DOHH2 (cell line): Measurements from ENCODE around the gene AGBL4.

Experiments
- H3F3A ChIP-seq: fragments of 200-600 bp; sonication (generic), shearing (Covaris generic); 2 replicates; pipeline ENCODE4 v1.6.0; 2016; ENCODE audit warnings: antibody characterized with exemption, mild to moderate bottlenecking; ENCODE audit not compliant: control insufficient read depth, insufficient read depth
- H3K27ac ChIP-seq: fragments of 200-600 bp; sonication (generic); 2 replicates; pipeline ENCODE4 v1.5.1; 2014; ENCODE audit warnings: low read depth, mild to moderate bottlenecking, low read length, moderate library complexity
- H3K27me3 ChIP-seq: fragments of 200-600 bp; sonication (generic); 2 replicates; pipeline ENCODE4 v1.6.1; 2014; ENCODE audit warnings: mild to moderate bottlenecking, low read length, mixed read lengths; ENCODE audit not compliant: control insufficient read depth
- H3K36me3 ChIP-seq: fragments of 200-600 bp; sonication (generic); 2 replicates; pipeline ENCODE4 v1.6.1; 2014; ENCODE audit warnings: mild to moderate bottlenecking, low read length, moderate library complexity, mixed read lengths; ENCODE audit not compliant: control insufficient read depth
- H3K4me1 ChIP-seq: fragments of 200-600 bp; sonication (generic); 2 replicates; pipeline ENCODE4 v1.6.1; 2014; ENCODE audit warnings: mild to moderate bottlenecking, low read length, mixed read lengths; ENCODE audit not compliant: control insufficient read depth
- H3K4me2 ChIP-seq: fragments of 200-600 bp; sonication (generic); 2 replicates; pipeline ENCODE4 v1.6.0; 2014; ENCODE audit warnings: mild to moderate bottlenecking, low read length, moderate library complexity
- H3K4me3 ChIP-seq: fragments of 200-600 bp; sonication (generic); 2 replicates; pipeline ENCODE4 v1.5.1; 2014; ENCODE audit warnings: mild to moderate bottlenecking, low read length, mixed read lengths
- H3K79me2 ChIP-seq: fragments of 200-600 bp; sonication (generic); 2 replicates; pipeline ENCODE4 v1.6.1; 2014; ENCODE audit warnings: mild to moderate bottlenecking, low read length, mixed read lengths; ENCODE audit not compliant: control insufficient read depth
- H3K9me2 ChIP-seq: fragments of 200-600 bp; sonication (generic); replicated peaks from 2 replicates; pipeline ENCODE4 v1.6.1; 2014; ENCODE audit warnings: mild to moderate bottlenecking, low read length, mixed read lengths; ENCODE audit not compliant: control insufficient read depth
- H3K9me3 ChIP-seq: fragments of 200-600 bp; sonication (generic); 2 replicates; pipeline ENCODE4 v1.6.1; 2014; ENCODE audit warnings: antibody characterized with exemption, low read length, mixed read lengths; ENCODE audit not compliant: control insufficient read depth, insufficient read depth
- H4K20me1 ChIP-seq: fragments of 200-600 bp; sonication (generic); 2 replicates; pipeline ENCODE4 v1.6.0; 2014; ENCODE audit warnings: low read depth, mild to moderate bottlenecking, antibody characterized with exemption, low read length, moderate library complexity; ENCODE audit not compliant: control insufficient read depth, insufficient read depth
- EZH2phosphoT487 ChIP-seq: fragments of 200-600 bp; sonication (generic); IDR thresholded peaks from 2 replicates; pipeline ENCODE4 v1.6.1; 2017; ENCODE audit warnings: borderline replicate concordance, mild to moderate bottlenecking, antibody characterized with exemption, low read length, moderate library complexity, mixed read lengths
- TF ChIP-seq, protein P1 (sequence below): fragments of 200-600 bp; sonication (generic); IDR thresholded peaks from one replicate; pipeline ENCODE4 v1.5.1; 2014; ENCODE audit warnings: antibody characterized with exemption, mild to moderate bottlenecking, low read depth, low read length; ENCODE audit not compliant: poor library complexity, severe bottlenecking

AGBL4 gene

DNA sequence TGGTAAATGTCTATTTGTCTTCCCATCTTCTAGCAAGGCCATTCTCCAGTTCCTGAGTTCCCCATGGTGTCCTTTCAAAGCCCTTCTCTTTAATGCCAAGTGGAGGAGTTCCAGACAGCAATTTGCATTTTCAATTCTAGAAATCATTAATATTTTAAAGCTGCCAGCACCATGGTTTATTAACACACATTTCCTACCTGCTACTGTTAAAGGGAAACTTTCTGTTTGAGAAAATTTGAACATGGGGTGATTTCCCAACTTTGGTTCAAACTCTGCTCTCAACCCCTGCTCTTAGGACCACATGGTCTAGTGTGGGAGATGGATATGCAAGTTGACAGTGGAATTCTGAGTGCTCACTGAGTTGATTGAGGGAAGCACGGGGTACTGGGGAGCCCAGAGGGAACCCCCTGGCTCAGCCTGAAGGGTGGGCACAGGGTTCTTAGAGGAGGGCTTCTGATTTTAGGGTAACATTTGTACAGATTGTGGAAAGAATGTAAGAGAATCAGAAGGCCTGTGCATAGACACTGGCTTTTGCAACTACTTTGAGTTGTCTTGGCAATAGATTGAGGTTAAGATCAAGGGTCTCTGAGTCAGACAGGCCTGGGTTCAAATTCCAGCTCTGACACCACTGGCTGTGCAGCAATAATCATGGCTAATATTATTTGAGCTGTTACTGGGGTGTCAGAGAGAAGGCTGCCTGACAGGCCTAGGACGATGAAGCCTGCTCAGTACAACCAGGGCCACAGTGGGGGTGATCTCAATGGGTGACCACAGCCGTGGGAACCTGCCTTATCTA, 1344.8 kb downstream of the AGBL4 start:
- Histone ChIP-seq H4K20me1 (no peaks in the 10 kb centered on the region), H3K27ac (no peak overlapping the region), H3K36me3 (no peaks in the 10 kb centered on the region), H3K4me3 (no peak overlapping the region), H3K4me2 (no peak overlapping the region), H3F3A (no peaks in the 10 kb centered on the region), H3K27me3 (peaks cover 5% of the 10 kb centered on the region; the same call in 1 of the 2 replicates), H3K9me3 (no peaks in the 10 kb centered on the region), H3K4me1 (no peaks in the 10 kb centered on the region), H3K79me2 (no peaks in the 10 kb centered on the region), H3K9me2 (no peaks in the 10 kb centered on the region)
- TF ChIP-seq, protein P1, sequence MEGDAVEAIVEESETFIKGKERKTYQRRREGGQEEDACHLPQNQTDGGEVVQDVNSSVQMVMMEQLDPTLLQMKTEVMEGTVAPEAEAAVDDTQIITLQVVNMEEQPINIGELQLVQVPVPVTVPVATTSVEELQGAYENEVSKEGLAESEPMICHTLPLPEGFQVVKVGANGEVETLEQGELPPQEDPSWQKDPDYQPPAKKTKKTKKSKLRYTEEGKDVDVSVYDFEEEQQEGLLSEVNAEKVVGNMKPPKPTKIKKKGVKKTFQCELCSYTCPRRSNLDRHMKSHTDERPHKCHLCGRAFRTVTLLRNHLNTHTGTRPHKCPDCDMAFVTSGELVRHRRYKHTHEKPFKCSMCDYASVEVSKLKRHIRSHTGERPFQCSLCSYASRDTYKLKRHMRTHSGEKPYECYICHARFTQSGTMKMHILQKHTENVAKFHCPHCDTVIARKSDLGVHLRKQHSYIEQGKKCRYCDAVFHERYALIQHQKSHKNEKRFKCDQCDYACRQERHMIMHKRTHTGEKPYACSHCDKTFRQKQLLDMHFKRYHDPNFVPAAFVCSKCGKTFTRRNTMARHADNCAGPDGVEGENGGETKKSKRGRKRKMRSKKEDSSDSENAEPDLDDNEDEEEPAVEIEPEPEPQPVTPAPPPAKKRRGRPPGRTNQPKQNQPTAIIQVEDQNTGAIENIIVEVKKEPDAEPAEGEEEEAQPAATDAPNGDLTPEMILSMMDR: no peak
- TF ChIP-seq EZH2phosphoT487: no peak

DNA sequence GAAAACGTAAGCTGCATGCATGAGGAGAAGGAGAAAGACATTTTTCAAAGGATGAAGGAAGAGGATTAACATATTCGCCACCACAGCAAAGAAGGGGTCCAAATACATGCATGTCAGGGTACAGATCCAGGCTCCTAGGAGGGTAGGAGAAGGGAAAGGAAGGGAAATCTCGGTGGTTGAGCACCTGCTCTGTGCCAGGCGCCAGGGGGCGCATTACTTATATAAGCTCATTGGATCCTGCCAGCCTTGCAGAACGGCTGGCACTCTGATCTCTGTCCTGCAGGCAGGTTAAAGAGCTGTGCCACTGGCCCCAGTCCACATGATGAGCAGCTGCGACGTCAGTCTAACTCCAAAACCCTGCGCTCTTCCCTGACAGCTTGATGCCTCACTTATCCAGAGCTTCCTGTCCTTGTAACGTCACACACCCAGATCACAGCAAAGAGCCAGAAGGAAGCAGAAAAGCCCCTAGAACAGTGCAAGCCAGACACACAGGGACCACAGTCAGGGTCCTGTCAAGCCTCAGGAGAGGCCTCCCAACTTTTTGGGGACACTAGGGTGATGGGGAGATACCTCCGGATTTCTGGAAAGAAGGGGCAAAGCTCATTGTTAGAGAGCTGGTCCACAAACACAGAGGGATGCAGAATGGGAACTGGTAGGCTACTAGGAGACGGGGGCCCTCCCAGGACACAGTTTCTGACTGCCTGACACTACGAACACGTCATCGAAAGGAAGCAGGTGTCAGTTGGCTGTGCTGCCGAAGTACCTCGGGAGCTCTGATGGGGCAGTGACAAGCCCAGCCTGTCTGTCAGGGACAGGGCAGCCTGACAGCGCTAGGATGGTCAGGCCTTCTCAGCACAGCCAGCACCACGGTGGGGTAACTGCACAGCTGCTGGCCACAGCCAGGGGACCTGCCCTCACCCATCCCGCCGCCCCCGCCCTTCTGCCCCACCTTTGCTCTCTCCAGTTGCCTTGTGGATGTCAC, 1346.2 kb downstream of the AGBL4 start:
- H3K4me2 ChIP-seq: no peak overlapping the region
- no peaks in the 10 kb centered on the region for H3K79me2 ChIP-seq

DNA sequence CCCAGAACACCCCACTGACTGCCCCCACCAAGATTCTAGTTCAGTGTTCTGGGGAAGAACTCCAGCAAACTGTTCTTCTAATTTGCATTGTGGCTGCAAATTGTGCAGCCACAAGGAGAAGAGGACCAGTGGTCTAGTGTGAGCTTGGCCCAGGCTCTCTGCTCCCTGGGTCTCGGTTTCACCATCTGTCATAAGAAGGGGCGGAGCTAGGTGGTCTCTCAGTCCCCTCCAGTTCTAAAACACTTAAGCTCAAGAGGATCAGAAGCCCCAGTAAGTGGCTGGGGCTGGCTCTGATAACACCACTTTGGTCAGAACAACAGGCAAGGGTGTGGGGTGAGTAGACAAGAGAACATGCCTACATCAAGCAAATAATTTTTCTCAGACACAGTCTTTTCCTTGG, 1346.9 kb downstream of the AGBL4 start:
- no peak for TF ChIP-seq EZH2phosphoT487
- TF ChIP-seq, protein P1: no peak
- H3K9me2 ChIP-seq: no peaks in the 10 kb centered on the region
- no peaks in the 10 kb centered on the region for H3K79me2 ChIP-seq
- H3K4me3 ChIP-seq: no peak overlapping the region
- H4K20me1 ChIP-seq: no peaks in the 10 kb centered on the region
- H3F3A ChIP-seq: no peaks in the 10 kb centered on the region
- no peaks in the 10 kb centered on the region for H3K9me3 ChIP-seq
- no peaks in the 10 kb centered on the region for H3K4me1 ChIP-seq
- H3K27ac ChIP-seq: no peak overlapping the region
- H3K4me2 ChIP-seq: no peak overlapping the region
- H3K27me3 ChIP-seq: peaks cover 5% of the 10 kb centered on the region
- H3K36me3 ChIP-seq: no peaks in the 10 kb centered on the region

More for the DNA sequence above, 1346.2 kb downstream of the AGBL4 start:
- no peaks in the 10 kb centered on the region for H4K20me1 ChIP-seq
- H3K4me3 ChIP-seq: no peak overlapping the region
- H3F3A ChIP-seq: no peaks in the 10 kb centered on the region
- H3K27me3 ChIP-seq: peaks cover 5% of the 10 kb centered on the region; the same call in 1 of the 2 replicates
- H3K9me3 ChIP-seq: no peaks in the 10 kb centered on the region
- H3K4me1 ChIP-seq: no peaks in the 10 kb centered on the region
- TF ChIP-seq EZH2phosphoT487: no peak
- TF ChIP-seq, protein P1: peak; percentile 76
- H3K9me2 ChIP-seq: no peaks in the 10 kb centered on the region
- no peak overlapping the region for H3K27ac ChIP-seq
- H3K36me3 ChIP-seq: no peaks in the 10 kb centered on the region
